Stomach (tissue), 4 donors: ENCODE data around the gene ATG14.

Experiments
- POLR2AphosphoS5 ChIP-seq, 3 donors: sonication (generic); formaldehyde crosslinking; IDR thresholded peaks; one replicate each; pipeline ENCODE4 v1.6.1; 2016; ENCODE audit warnings: antibody characterized with exemption in 3 of 3
- TF ChIP-seq, protein P1 (sequence below), 7 experiments: fragments of 450-650 bp in 4 of 7; fragments of 200-600 bp in 3 of 7; sonication (generic) in 3 of 7; IDR thresholded peaks; one replicate each; pipeline ENCODE4 v1.5.1; 2016 to 2019; ENCODE audit warnings: antibody characterized with exemption in 7 of 7, control low read depth in 2 of 7, mild to moderate bottlenecking in 1 of 7

GRCh38 chr14:55353686-55354467 is 57.8 kb downstream of the ATG14 start:
- TF ChIP-seq, protein P1, sequence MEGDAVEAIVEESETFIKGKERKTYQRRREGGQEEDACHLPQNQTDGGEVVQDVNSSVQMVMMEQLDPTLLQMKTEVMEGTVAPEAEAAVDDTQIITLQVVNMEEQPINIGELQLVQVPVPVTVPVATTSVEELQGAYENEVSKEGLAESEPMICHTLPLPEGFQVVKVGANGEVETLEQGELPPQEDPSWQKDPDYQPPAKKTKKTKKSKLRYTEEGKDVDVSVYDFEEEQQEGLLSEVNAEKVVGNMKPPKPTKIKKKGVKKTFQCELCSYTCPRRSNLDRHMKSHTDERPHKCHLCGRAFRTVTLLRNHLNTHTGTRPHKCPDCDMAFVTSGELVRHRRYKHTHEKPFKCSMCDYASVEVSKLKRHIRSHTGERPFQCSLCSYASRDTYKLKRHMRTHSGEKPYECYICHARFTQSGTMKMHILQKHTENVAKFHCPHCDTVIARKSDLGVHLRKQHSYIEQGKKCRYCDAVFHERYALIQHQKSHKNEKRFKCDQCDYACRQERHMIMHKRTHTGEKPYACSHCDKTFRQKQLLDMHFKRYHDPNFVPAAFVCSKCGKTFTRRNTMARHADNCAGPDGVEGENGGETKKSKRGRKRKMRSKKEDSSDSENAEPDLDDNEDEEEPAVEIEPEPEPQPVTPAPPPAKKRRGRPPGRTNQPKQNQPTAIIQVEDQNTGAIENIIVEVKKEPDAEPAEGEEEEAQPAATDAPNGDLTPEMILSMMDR (IDR thresholded peaks at IDR 0.05): no peak
- TF ChIP-seq POLR2AphosphoS5 (IDR thresholded peaks at IDR 0.05): no peak
